Loucy (cell line): ENCODE results near the gene CSNK2A1.

Experiments used
- EZH2phosphoT487 ChIP-seq: fragments of 200-600 bp; IDR thresholded peaks from 2 replicates; pipeline ENCODE4 v1.6.1; 2018; ENCODE audit warnings: antibody characterized with exemption, mild to moderate bottlenecking, moderate library complexity, borderline replicate concordance
- TF ChIP-seq, protein P1 (sequence below): fragments of 200-600 bp; sonication (generic); conservative IDR thresholded peaks from 2 replicates; pipeline ENCODE4 v1.5.1; 2014; ENCODE audit warnings: mild to moderate bottlenecking, antibody characterized with exemption, low read length

- TF ChIP-seq EZH2phosphoT487 = no peak
- TF ChIP-seq, protein P1, sequence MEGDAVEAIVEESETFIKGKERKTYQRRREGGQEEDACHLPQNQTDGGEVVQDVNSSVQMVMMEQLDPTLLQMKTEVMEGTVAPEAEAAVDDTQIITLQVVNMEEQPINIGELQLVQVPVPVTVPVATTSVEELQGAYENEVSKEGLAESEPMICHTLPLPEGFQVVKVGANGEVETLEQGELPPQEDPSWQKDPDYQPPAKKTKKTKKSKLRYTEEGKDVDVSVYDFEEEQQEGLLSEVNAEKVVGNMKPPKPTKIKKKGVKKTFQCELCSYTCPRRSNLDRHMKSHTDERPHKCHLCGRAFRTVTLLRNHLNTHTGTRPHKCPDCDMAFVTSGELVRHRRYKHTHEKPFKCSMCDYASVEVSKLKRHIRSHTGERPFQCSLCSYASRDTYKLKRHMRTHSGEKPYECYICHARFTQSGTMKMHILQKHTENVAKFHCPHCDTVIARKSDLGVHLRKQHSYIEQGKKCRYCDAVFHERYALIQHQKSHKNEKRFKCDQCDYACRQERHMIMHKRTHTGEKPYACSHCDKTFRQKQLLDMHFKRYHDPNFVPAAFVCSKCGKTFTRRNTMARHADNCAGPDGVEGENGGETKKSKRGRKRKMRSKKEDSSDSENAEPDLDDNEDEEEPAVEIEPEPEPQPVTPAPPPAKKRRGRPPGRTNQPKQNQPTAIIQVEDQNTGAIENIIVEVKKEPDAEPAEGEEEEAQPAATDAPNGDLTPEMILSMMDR = no peak
Observed at GRCh38 chr20:535958-536357, 7.6 kb downstream of the CSNK2A1 start.
